Esophagus squamous epithelium (tissue), 5 donors: ENCODE results near the gene RAB20. TPM values are rescaled to one million over a fixed set of nuclear protein-coding genes. Genes with fewer than 3 reads are reported as not detected.
"Not testable (repeated sequence)": the region's sequence is repeated elsewhere in the genome, so short reads cannot be mapped to it uniquely, and the experiment has no call there.

Experiments used
- DNase-seq: peaks from one replicate; lab custom pipeline; 2025; lab: John Stamatoyannopoulos, UW
- H3K27ac ChIP-seq, 4 donors: fragments of 200-600 bp; sonication (generic); one replicate each; pipeline ENCODE4 v1.5.1; 2016 to 2019; ENCODE audit warnings: mild to moderate bottlenecking in 1 of 4
- H3K27me3 ChIP-seq, 4 donors: fragments of 200-600 bp; sonication (generic); 1 replicate in 3 of 4; 2 replicates in 1 of 4; pipeline versions ENCODE4 v1.5.1 to v1.6.0; 2017 to 2021; ENCODE audit warnings: antibody characterized with exemption in 1 of 4
- H3K36me3 ChIP-seq, 3 donors: fragments of 200-600 bp; sonication (generic); one replicate each; pipeline ENCODE4 v1.5.1; 2016 to 2019
- H3K4me1 ChIP-seq, 3 donors: fragments of 200-600 bp; sonication (generic); one replicate each; pipeline ENCODE4 v1.5.1; 2017 to 2019
- H3K4me3 ChIP-seq, 4 donors: fragments of 200-600 bp; sonication (generic); 1 replicate in 3 of 4; 2 replicates in 1 of 4; pipeline ENCODE4 v1.5.1; 2016 to 2019; ENCODE audit warnings: mild to moderate bottlenecking in 2 of 4, moderate library complexity in 1 of 4
- H3K9me3 ChIP-seq, 3 donors: fragments of 200-600 bp; sonication (generic); one replicate each; pipeline ENCODE4 v1.5.1; 2016 to 2019
- CTCF ChIP-seq, 6 experiments: fragments of 450-650 bp in 4 of 6; fragments of 200-600 bp in 2 of 6; sonication (generic) in 2 of 6; IDR thresholded peaks; one replicate each; pipeline ENCODE4 v1.5.1; 2016 to 2019; ENCODE audit warnings: antibody characterized with exemption in 6 of 6, mild to moderate bottlenecking in 4 of 6, moderate library complexity in 4 of 6
- POLR2A ChIP-seq, 4 donors: fragments of 450-650 bp; IDR thresholded peaks; one replicate each; pipeline ENCODE4 v1.6.1; 2017; ENCODE audit warnings: antibody characterized with exemption in 4 of 4, mild to moderate bottlenecking in 4 of 4, moderate library complexity in 3 of 4
- WGBS, 2 donors: methylation state at CpG; one replicate each; pipeline ENCODE4 v1.1.5; 2018; 5-methylcytosine and 5-hydroxymethylcytosine counted together
- intact Hi-C: fragments of 100-400 bp; cut with DNase I; formaldehyde crosslinking; loops from one replicate; pipeline ENCODE4 v1.15.0; 2022
- total RNA-seq, 4 donors: library from RNA; depleted of rRNA; stranded (reverse); fragments of >200 nt; gene quantifications; one replicate each; pipeline ENCODE4 v1.1.0, GENCODE V29; 2016
- donor health status: DM: yes; HTN: yes; CAD: no.

Gene RAB20
- total RNA-seq, 4 donors from 2014 or later = 1.3 to 7.2 (median 4.3) TPM

GRCh38 chr13:110535526-110535925 lies 26.0 kb downstream of the RAB20 start:
- no peaks in the 10 kb centered on the region for H3K36me3 ChIP-seq
- intact Hi-C loops = no loop called here
- no peak for DNase-seq
- peak overlapping the region in 3 of 4 donors; percentile 25 to 70 (median 42) for H3K27ac ChIP-seq
- H3K27me3 ChIP-seq = no peaks in the 10 kb centered on the region
- TF ChIP-seq CTCF (IDR thresholded peaks at IDR 0.05) = no peak
- TF ChIP-seq POLR2A (IDR thresholded peaks at IDR 0.05) = no peak
- H3K9me3 ChIP-seq = no peaks in the 10 kb centered on the region
- H3K4me3 ChIP-seq = no peak overlapping the region
- H3K4me1 ChIP-seq = peaks cover 0 to 8% (median 0%) of the 10 kb centered on the region in 3 donors
- 96 to 100% methylated on average over 6 to 11 of the region's 11 CpGs for WGBS, 2 donors

- Histone ChIP-seq H3K27ac (no peak overlapping the region), H3K9me3 (no peaks in the 10 kb centered on the region), H3K27me3 (no peaks in the 10 kb centered on the region), H3K4me3 (no peak overlapping the region), H3K36me3 (no peaks in the 10 kb centered on the region), H3K4me1 (peaks cover 0 to 8% (median 0%) of the 10 kb centered on the region in 3 donors)
- intact Hi-C loops = no loop called here
- TF ChIP-seq POLR2A (IDR thresholded peaks at IDR 0.05) (no peak), CTCF (IDR thresholded peaks at IDR 0.05) (no peak)
- 40 to 67% methylated on average over 1 to 2 of the region's 16 CpGs for WGBS, 2 donors
- no peak for DNase-seq
Measured at GRCh38 chr13:110533771-110534670, 27.5 kb downstream of the RAB20 start.

DNA sequence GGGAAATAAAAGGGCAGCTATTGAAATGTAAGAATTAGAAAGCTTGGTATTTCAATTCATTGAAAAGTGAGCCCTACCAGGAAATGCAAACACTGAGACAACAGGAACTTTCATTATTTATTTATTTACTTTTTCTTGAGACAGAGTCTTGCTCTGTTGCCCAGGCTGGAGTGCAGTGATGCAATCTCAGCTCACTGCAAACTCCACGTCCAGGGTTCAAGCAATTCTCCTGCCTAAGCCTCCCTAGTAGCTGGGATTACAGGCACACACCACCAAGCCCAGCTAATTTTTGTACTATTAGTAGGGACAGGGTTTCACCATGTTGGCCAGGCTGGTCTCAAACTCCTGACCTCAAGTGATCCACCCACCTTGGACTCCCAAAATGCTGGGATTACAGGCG lies 29.3 kb downstream of the RAB20 start:
- intact Hi-C loops, H3K36me3 ChIP-seq, H3K9me3 ChIP-seq, H3K27me3 ChIP-seq, H3K4me1 ChIP-seq, H3K27ac ChIP-seq, H3K4me3 ChIP-seq, DNase-seq: not testable (repeated sequence)
- 56 to 58% methylated on average over 1 to 2 of the region's 2 CpGs for WGBS, 2 donors

GRCh38 chr13:110531671-110532083 lies 29.8 kb downstream of the RAB20 start:
- no peak overlapping the region for H3K4me3 ChIP-seq
- H3K36me3 ChIP-seq = no peaks in the 10 kb centered on the region
- no peak for DNase-seq
- intact Hi-C loops = no loop called here
- 89 to 94% methylated on average over 7 to 9 of the region's 9 CpGs for WGBS, 2 donors
- TF ChIP-seq CTCF (IDR thresholded peaks at IDR 0.05) (no peak), POLR2A (IDR thresholded peaks at IDR 0.05) (no peak)
- H3K4me1 ChIP-seq = peaks cover 3 to 14% (median 5%) of the 10 kb centered on the region in 3 donors
- H3K27me3 ChIP-seq = no peaks in the 10 kb centered on the region
- H3K9me3 ChIP-seq = no peaks in the 10 kb centered on the region
- no peak overlapping the region for H3K27ac ChIP-seq

DNA sequence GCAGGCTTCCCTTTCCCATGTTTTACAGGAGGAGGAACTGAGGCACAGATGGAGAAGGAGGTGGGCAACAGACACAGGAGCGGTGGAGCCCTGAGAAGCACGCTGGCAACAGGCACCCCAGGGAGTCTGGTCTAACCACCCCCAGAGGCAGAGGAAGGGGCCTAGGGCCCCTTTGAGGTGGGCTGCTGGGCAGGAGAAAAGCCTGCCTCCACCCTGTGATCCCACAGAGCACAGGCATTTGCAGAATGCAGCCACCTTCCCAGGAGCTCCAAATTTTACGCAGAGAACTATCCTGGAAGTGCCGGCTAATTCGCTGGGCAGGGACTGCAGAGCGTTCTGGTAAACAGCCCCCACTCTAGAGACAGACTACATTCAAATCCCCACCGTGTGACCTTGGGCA lies 30.4 kb downstream of the RAB20 start:
- Histone ChIP-seq H3K36me3 (no peaks in the 10 kb centered on the region), H3K9me3 (no peaks in the 10 kb centered on the region), H3K27ac (no peak overlapping the region), H3K27me3 (no peaks in the 10 kb centered on the region), H3K4me1 (peaks cover 3 to 17% (median 5%) of the 10 kb centered on the region in 3 donors), H3K4me3 (no peak overlapping the region)
- TF ChIP-seq CTCF (IDR thresholded peaks at IDR 0.05) (no peak), POLR2A (IDR thresholded peaks at IDR 0.05) (no peak)
- intact Hi-C loops = no loop called here
- DNase-seq = no peak
- WGBS, 2 donors = 76 to 94% methylated on average over 6 of the region's 7 CpGs
